ENCODE data around the gene CPSF4L.

- no peak for TF ChIP-seq CTCF (IDR thresholded peaks at IDR 0.05)
- no peak for TF ChIP-seq POLR2A (IDR thresholded peaks at IDR 0.05)
Measured at GRCh38 chr17:73268582-73269328, 7.1 kb upstream of the CPSF4L start.

Data from ovary (tissue), 3 donors.